Fibroblast of lung (primary cell): ENCODE data around the gene CDK4. TPM values are rescaled to one million over a fixed set of nuclear protein-coding genes. Genes with fewer than 3 reads are reported as not detected.

Experiments used
- DNase-seq, 2 donors: peaks; one replicate each; pipeline versions ENCODE4 v3.0.0 to v3.0.0-alpha.2; 2010; ENCODE audit warnings: low read depth in 2 of 2
- H2AFZ ChIP-seq: 2 replicates; pipeline ENCODE4 v1.5.1; 2012; ENCODE audit warnings: low read length, control low read depth, inconsistent platforms
- H3K27ac ChIP-seq: 2 replicates; pipeline ENCODE4 v1.5.1; 2011; ENCODE audit warnings: low read length, control low read depth; ENCODE audit not compliant: insufficient read depth
- H3K27me3 ChIP-seq: 2 replicates; pipeline ENCODE4 v1.5.1; 2011; ENCODE audit warnings: mild to moderate bottlenecking, low read length; ENCODE audit not compliant: control insufficient read depth, insufficient read depth
- H3K36me3 ChIP-seq: 2 replicates; pipeline ENCODE4 v1.5.1; 2011; ENCODE audit warnings: low read length; ENCODE audit not compliant: control insufficient read depth, insufficient read depth
- H3K4me1 ChIP-seq: 2 replicates; pipeline ENCODE4 v1.5.1; 2011; ENCODE audit warnings: low read length; ENCODE audit not compliant: control insufficient read depth, insufficient read depth; ENCODE audit errors: extremely low read depth
- H3K4me2 ChIP-seq: 2 replicates; pipeline ENCODE4 v1.5.1; 2011; ENCODE audit warnings: low read length, control low read depth; ENCODE audit not compliant: insufficient read depth; ENCODE audit errors: extremely low read depth
- H3K4me3 ChIP-seq, 4 experiments: fragments of 200-600 bp in 1 of 4; sonication (generic) in 1 of 4; replicated peaks in 1 of 4; 2 replicates each; pipeline ENCODE4 v1.5.1; 2011 to 2016; ENCODE audit warnings: low read length in 4 of 4, low read depth in 3 of 4, mild to moderate bottlenecking in 3 of 4, control low read depth in 2 of 4, inconsistent platforms in 1 of 4, mixed read lengths in 1 of 4; ENCODE audit not compliant: insufficient read depth in 1 of 4; ENCODE audit errors: control extremely low read depth in 1 of 4
- H3K79me2 ChIP-seq: 2 replicates; pipeline ENCODE4 v1.5.1; 2012; ENCODE audit warnings: mild to moderate bottlenecking, low read length, inconsistent platforms; ENCODE audit not compliant: control insufficient read depth, insufficient read depth
- H3K9ac ChIP-seq: 2 replicates; pipeline ENCODE4 v1.5.1; 2011; ENCODE audit warnings: mild to moderate bottlenecking, low read length, control low read depth; ENCODE audit not compliant: insufficient read depth
- H3K9me3 ChIP-seq: 2 replicates; pipeline ENCODE4 v1.5.1; 2012; ENCODE audit warnings: low read depth, low read length; ENCODE audit not compliant: control insufficient read depth, insufficient read depth
- H4K20me1 ChIP-seq: 2 replicates; pipeline ENCODE4 v1.5.1; 2011; ENCODE audit warnings: low read length; ENCODE audit not compliant: control insufficient read depth, insufficient read depth; ENCODE audit errors: extremely low read depth
- CTCF ChIP-seq, 2 donors: IDR thresholded peaks in 1 of 2; conservative IDR thresholded peaks in 1 of 2; 1 replicate in 1 of 2; 2 replicates in 1 of 2; pipeline ENCODE4 v1.5.1; 2011 to 2012; ENCODE audit warnings: low read length in 2 of 2, control low read depth in 1 of 2, inconsistent platforms in 1 of 2, low read depth in 1 of 2, mild to moderate bottlenecking in 1 of 2
- EZH2 ChIP-seq: IDR thresholded peaks from 2 replicates; pipeline ENCODE4 v1.5.1; 2012; ENCODE audit warnings: low read length, control low read depth, mild to moderate bottlenecking; ENCODE audit errors: missing control alignments
- polyA plus RNA-seq, 2 donors: library from polyadenylated mRNA; depleted of rRNA in 1 of 2; stranded (reverse) in 1 of 2; unstranded in 1 of 2; fragments of >200 nt; gene quantifications; 2 replicates each; pipeline ENCODE4 v1.2.1, GENCODE V29; 2011 to 2012; ENCODE audit warnings: missing spikeins in 1 of 2
- total RNA-seq: library from RNA; depleted of rRNA; stranded (reverse); fragments of >200 nt; gene quantifications from 2 replicates; pipeline ENCODE4 v1.2.1, GENCODE V29; 2014

CDK4 gene
- total and polyA plus RNA-seq, 2 donors (not counting 1 experiment from before 2014, with no cell fraction given): 183 to 233 TPM

DNA sequence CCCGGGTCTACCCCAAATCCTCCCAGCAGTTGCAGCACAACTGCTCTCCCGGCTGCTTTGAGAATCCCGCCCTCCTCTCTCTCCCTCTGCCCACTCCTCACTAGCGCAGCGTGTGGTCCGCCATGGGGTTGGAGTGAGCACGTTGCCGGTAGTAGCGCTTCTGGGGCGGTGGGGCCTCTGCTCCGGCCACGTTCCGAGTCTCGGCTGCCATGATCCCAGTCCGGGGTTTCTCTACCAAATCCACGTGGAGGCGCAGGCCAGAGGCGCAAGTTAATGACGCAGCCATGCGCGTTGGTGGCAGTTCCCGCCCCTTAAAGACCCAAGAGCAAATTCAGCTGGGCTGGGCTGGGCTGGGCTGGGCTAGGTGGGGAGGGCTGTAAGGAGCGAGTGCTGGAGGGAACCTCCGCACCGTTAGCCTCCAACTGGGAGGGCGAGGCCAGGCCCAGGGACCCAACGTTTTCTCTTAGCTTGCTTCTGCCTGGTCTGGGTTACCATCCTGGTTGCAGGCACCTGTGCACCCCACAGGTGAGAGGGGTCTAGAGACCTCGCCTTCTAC, 19.8 kb upstream of the CDK4 start, which contains the start of gene METTL1:
METTL1 (minus strand) TSS at position 233 of the 556 bp plus-strand sequence; CDS start at position 211, 22 bp downstream.
- peaks cover 11% of the 10 kb centered on the region for H3K36me3 ChIP-seq
- H3K79me2 ChIP-seq: peaks cover 5% of the 10 kb centered on the region
- H4K20me1 ChIP-seq: no peaks in the 10 kb centered on the region
- H3K27me3 ChIP-seq: no peaks in the 10 kb centered on the region
- TF ChIP-seq EZH2: no peak
- peak in 1 of 2 donors; percentile 2 for TF ChIP-seq CTCF (conservative IDR thresholded peaks at IDR 0.05 in 1 of 2, IDR thresholded peaks at IDR 0.05 in 1 of 2; ENCODE audit: low read depth in 1 of 2, low read length in 2 of 2)
- H3K9ac ChIP-seq: peak within 1 kb of the TSS; percentile 98
- H3K4me3 ChIP-seq: peak within 1 kb of the TSS; percentile 89 to 98 (median 93)
- H3K27ac ChIP-seq: peak within 1 kb of the TSS; percentile 99
- peak within 1 kb of the TSS; percentile 99 for H3K4me2 ChIP-seq
- H2AFZ ChIP-seq: peak within 1 kb of the TSS; percentile 98
- no peaks in the 10 kb centered on the region for H3K9me3 ChIP-seq
- peak; percentile 97 for DNase-seq
- H3K4me1 ChIP-seq: peaks cover 7% of the 10 kb centered on the region

DNA sequence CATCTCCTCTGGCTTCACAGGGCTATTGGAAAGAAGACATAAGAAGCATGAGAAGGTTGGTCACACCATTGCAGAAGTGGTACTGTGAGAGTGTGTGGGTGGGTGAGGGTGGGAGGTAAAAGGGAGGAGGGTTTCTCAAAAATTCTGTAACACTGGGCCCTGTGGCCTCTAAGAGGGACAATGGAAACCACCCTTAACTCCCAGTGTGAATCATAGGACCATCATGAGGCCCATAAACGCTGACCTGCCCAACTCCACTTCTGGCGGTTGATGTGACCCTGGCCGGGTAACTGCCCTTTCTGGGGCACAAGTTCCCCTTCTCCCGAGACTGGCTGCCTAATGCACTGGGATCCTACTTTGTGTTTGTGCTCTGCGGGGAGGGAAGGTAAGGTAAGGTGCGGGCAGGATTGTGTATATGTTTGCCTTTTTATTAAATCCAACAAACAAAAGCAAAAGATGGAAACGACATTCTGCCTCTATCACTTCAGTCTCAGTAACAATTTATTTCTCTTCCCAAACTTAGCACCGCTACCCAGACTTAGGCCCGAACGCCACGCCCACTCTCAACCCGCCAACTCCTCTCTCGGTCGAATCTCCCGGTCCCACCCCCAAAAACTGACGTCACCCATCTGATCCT, 19.2 kb upstream of the CDK4 start:
- peaks cover 11% of the 10 kb centered on the region for H3K36me3 ChIP-seq

GRCh38 chr12:57770734-57771133, 18.6 kb upstream of the CDK4 start:
- Histone ChIP-seq H3K36me3 (peaks cover 11% of the 10 kb centered on the region), H3K4me1 (peaks cover 15% of the 10 kb centered on the region), H3K27ac (no peak overlapping the region), H3K4me3 (no peak overlapping the region), H3K27me3 (peaks cover 11% of the 10 kb centered on the region), H3K9me3 (no peaks in the 10 kb centered on the region), H3K4me2 (peak overlapping the region; percentile 99), H3K79me2 (peaks cover 5% of the 10 kb centered on the region), H3K9ac (peak overlapping the region; percentile 6), H4K20me1 (no peaks in the 10 kb centered on the region), H2AFZ (no peak overlapping the region)
- TF ChIP-seq CTCF (conservative IDR thresholded peaks at IDR 0.05 in 1 of 2, IDR thresholded peaks at IDR 0.05 in 1 of 2; ENCODE audit: low read depth in 1 of 2, low read length in 2 of 2) (no peak), EZH2 (no peak)
- no peak for DNase-seq

More for the DNA sequence above, 19.2 kb upstream of the CDK4 start:
- Histone ChIP-seq H4K20me1 (no peaks in the 10 kb centered on the region), H3K9me3 (no peaks in the 10 kb centered on the region), H3K27me3 (peaks cover 5% of the 10 kb centered on the region), H3K79me2 (peaks cover 5% of the 10 kb centered on the region), H3K27ac (peak overlapping the region; percentile 99), H3K4me1 (peaks cover 13% of the 10 kb centered on the region), H3K4me2 (peak overlapping the region; percentile 99), H3K9ac (peak overlapping the region; percentile 98), H2AFZ (peak overlapping the region; percentile 98), H3K4me3 (peak overlapping the region; percentile 89 to 98 (median 93))
- no peak for TF ChIP-seq EZH2
- DNase-seq: peak; percentile 90 to 92
